ENCODE data around the gene ARHGAP42. TPM values are rescaled to one million over a fixed set of nuclear protein-coding genes. Genes with fewer than 3 reads are reported as not detected.

The ARHGAP42 gene
- total RNA-seq, 1 experiment from 2014 or later, result 7.1 TPM

GRCh38 chr11:100824041-100824809 lies 137.1 kb downstream of the ARHGAP42 start:
- H3K27ac ChIP-seq (ENCODE audit: low read length), result no peak overlapping the region
- no TSS peak for BruUV-seq (replicated peaks)
- no peak for TF ChIP-seq SIN3A (IDR thresholded peaks at IDR 0.05; ENCODE audit: borderline replicate concordance, insufficient read depth, low read depth, low read length)
- no peak for TF ChIP-seq TCF7L2 (IDR thresholded peaks at IDR 0.05; ENCODE audit: low read depth, low read length)
- no peak for TF ChIP-seq REST (IDR thresholded peaks at IDR 0.05; ENCODE audit: insufficient read depth in 1 of 2, low read depth in 2 of 2, low read length in 1 of 2)
- TF ChIP-seq CTCF (IDR thresholded peaks at IDR 0.05), result no peak
- TF ChIP-seq POLR2AphosphoS5 (IDR thresholded peaks at IDR 0.05; ENCODE audit: low read depth, low read length), result no peak
- intact Hi-C loops (cut with micrococcal nuclease; ENCODE audit: unreplicated experiment) (no loop called here), in situ Hi-C loops (cut with HindIII; ENCODE audit: low pct_unique_long_range_greater_than_20kb, low sequenced_read_pairs) (no loop called here)
- no peak for ATAC-seq
- POLR2A ChIA-PET, result no interaction called here
- H3K4me1 ChIP-seq (ENCODE audit: control insufficient read depth, insufficient read depth, low read length), result 0 out of 2 replicates have a peak, but pooled peaks cover 2% of the 10 kb centered on the region
- H3K9me3 ChIP-seq (ENCODE audit: control insufficient read depth, insufficient read depth, low read depth, low read length), result no peaks in the 10 kb centered on the region
- CTCF ChIA-PET, result no interaction called here
- no peak for DNase-seq (ENCODE audit: low read depth, low spot score)
- no peaks in the 10 kb centered on the region for H3K36me3 ChIP-seq (ENCODE audit: control insufficient read depth, insufficient read depth, low read length)
- H3K27me3 ChIP-seq (ENCODE audit: control insufficient read depth, insufficient read depth, low read length), result no peaks in the 10 kb centered on the region
- no peak overlapping the region for H3K4me3 ChIP-seq (ENCODE audit: low read depth in 2 of 2, low read length in 2 of 2)

GRCh38 chr11:100825626-100826025 lies 138.5 kb downstream of the ARHGAP42 start:
- Histone ChIP-seq H3K9me3 (ENCODE audit: control insufficient read depth, insufficient read depth, low read depth, low read length) (no peaks in the 10 kb centered on the region), H3K36me3 (ENCODE audit: control insufficient read depth, insufficient read depth, low read length) (no peaks in the 10 kb centered on the region), H3K27me3 (ENCODE audit: control insufficient read depth, insufficient read depth, low read length) (no peaks in the 10 kb centered on the region), H3K4me1 (ENCODE audit: control insufficient read depth, insufficient read depth, low read length) (0 out of 2 replicates have a peak, but pooled peaks cover 2% of the 10 kb centered on the region), H3K27ac (ENCODE audit: low read length) (no peak overlapping the region), H3K4me3 (ENCODE audit: low read depth in 2 of 2, low read length in 2 of 2) (no peak overlapping the region)
- TF ChIP-seq CTCF (IDR thresholded peaks at IDR 0.05), result no peak
- no peak for TF ChIP-seq TCF7L2 (IDR thresholded peaks at IDR 0.05; ENCODE audit: low read depth, low read length)
- TF ChIP-seq POLR2AphosphoS5 (IDR thresholded peaks at IDR 0.05; ENCODE audit: low read depth, low read length), result no peak
- DNase-seq (ENCODE audit: low read depth, low spot score) (no peak), ATAC-seq (no peak)
- in situ Hi-C loops (cut with HindIII; ENCODE audit: low pct_unique_long_range_greater_than_20kb, low sequenced_read_pairs) (no loop called here), intact Hi-C loops (cut with micrococcal nuclease; ENCODE audit: unreplicated experiment) (no loop called here)
- CTCF ChIA-PET, result no interaction called here
- POLR2A ChIA-PET, result no interaction called here
- no TSS peak for BruUV-seq (replicated peaks)

Data from Panc1 (cell line).